HL-60 (cell line): ENCODE results near the gene ROPN1L.
"Not testable (repeated sequence)": the region's sequence is repeated elsewhere in the genome, so short reads cannot be mapped to it uniquely, and the experiment has no call there.

ENCODE experiments used
- DNase-seq, 2 experiments: peaks; one replicate each; pipeline ENCODE4 v3.0.0-alpha.2; 2010 to 2020; ENCODE audit warnings: low read depth in 1 of 2, low spot score in 1 of 2
- H3K27ac ChIP-seq: fragments of 250-450 bp; sonication (Bioruptor Pico); replicated peaks from 2 replicates; pipeline ENCODE4 v1.5.1; 2020; ENCODE audit warnings: mild to moderate bottlenecking, moderate library complexity
- H3K27me3 ChIP-seq: fragments of 250-450 bp; sonication (Bioruptor Pico); 2 replicates; pipeline ENCODE4 v1.5.1; 2021; ENCODE audit warnings: mild to moderate bottlenecking, moderate library complexity; ENCODE audit not compliant: insufficient read depth, poor library complexity, severe bottlenecking
- H3K4me3 ChIP-seq: replicated peaks from 2 replicates; pipeline ENCODE4 v1.5.1; 2011; ENCODE audit warnings: mild to moderate bottlenecking, control low read depth, low read length; ENCODE audit not compliant: insufficient read depth
- CTCF ChIP-seq: IDR thresholded peaks from one replicate; pipeline ENCODE4 v1.5.1; 2011; ENCODE audit warnings: low read length, control low read depth, inconsistent platforms; ENCODE audit not compliant: insufficient read depth
- GABPA ChIP-seq: IDR thresholded peaks from 2 replicates; pipeline ENCODE4 v1.6.1; 2012; ENCODE audit warnings: low read depth
- POLR2AphosphoS5 ChIP-seq: IDR thresholded peaks from 2 replicates; pipeline ENCODE4 v1.6.1; 2012; ENCODE audit warnings: low read depth
- REST ChIP-seq: IDR thresholded peaks from 2 replicates; pipeline ENCODE4 v1.6.1; 2012; ENCODE audit warnings: low read depth; ENCODE audit not compliant: insufficient replicate concordance
- SPI1 ChIP-seq: IDR thresholded peaks from 2 replicates; pipeline ENCODE4 v1.6.1; 2012; ENCODE audit warnings: low read depth, mild to moderate bottlenecking, borderline replicate concordance

ROPN1L gene

DNA sequence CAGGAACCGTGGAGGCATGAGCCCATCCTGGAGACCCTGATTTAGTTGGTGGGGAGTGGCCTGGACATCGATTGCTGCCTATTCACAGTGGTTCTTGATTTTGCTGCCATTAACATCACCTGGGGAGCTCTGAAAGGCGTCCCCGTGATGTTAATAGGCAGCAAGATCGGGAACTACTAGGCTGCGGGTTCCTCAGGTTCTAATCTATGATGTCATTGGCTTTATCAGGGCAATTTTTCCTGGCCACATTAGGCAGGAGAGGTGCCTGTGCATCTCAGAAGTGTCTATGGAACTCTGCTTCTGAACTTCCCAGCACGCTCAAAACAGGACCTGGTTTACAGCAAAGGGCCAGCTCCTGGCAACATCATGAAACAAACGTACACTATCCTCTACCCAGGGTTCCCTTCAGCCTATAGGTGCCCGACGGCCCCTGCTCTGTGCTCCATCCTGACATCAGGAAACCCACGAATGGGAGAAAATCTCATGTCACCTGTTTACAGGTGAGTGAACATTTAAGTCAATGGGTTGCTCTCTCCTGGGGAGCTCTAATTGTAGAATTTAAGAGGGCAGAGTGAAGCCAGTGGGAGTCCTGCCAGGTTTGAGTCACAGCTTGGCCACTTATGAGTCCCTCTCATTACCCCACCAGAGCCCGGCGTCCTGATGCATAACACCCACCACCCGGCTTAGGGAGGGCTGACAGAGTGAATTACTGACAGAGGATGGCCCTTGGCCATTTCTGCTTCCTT lies 49.4 kb downstream of the ROPN1L start:
- Histone ChIP-seq H3K27ac (no peak overlapping the region), H3K27me3 (no peaks in the 10 kb centered on the region), H3K4me3 (no peak overlapping the region)
- no peak for DNase-seq
- TF ChIP-seq GABPA = no peak
- TF ChIP-seq POLR2AphosphoS5 = no peak
- TF ChIP-seq REST = no peak
- no peak for TF ChIP-seq SPI1
- TF ChIP-seq CTCF = no peak

DNA sequence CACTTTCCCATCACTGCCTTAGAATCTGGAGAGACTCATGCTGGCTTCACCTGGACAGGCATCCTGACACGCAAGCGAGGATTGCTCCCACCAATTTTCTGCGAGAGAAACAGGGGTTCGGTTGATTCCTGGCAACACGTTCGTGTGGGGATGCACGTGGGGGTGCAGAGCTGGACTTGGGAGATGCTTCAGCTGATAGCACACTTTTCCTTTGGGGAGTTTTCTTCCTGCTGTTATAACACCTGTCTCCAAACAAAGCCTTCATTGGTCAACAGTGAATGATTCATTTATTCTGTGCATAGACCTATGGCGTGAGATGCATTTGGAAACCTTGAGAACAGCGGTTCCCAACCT lies 50.0 kb downstream of the ROPN1L start:
- DNase-seq = no peak
- Histone ChIP-seq H3K27ac (no peak overlapping the region), H3K4me3 (no peak overlapping the region), H3K27me3 (no peaks in the 10 kb centered on the region)
- TF ChIP-seq GABPA (no peak), REST (no peak)

- Histone ChIP-seq H3K27me3 (no peaks in the 10 kb centered on the region), H3K27ac (no peak overlapping the region), H3K4me3 (no peak overlapping the region)
- DNase-seq = no peak
- no peak for TF ChIP-seq SPI1
- no peak for TF ChIP-seq CTCF
- no peak for TF ChIP-seq GABPA
- no peak for TF ChIP-seq POLR2AphosphoS5
- TF ChIP-seq REST = no peak
Observed at GRCh38 chr5:10493884-10494283, 52.2 kb downstream of the ROPN1L start.

DNA sequence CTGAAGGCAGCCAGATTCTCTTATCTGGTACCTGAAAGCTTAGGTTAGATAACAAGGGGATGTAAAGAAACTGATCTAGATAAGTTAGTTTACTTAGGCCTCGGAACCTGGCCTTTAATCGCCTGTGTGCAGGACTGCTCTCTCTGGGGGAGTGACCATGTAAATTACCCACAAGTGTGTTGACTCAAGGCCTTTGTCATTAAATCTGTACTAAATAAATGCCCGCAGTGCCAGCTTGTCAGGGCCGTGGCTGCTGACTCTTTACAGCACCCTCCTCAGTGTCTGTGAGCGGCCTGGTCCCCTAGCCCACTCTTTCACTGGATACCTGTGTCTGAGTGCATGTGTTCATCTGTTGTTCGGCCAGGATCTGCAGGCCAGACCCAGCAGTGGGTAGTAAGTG lies 52.8 kb downstream of the ROPN1L start:
- H3K27me3 ChIP-seq, H3K27ac ChIP-seq, DNase-seq, H3K4me3 ChIP-seq: not testable (repeated sequence)
